ENCODE data around the gene HPCAL1. TPM values are rescaled to one million over a fixed set of nuclear protein-coding genes. Genes with fewer than 3 reads are reported as not detected.

The HPCAL1 gene
- total and polyA plus RNA-seq, 2 of the 4 experiments (the other 2 are of a cell fraction): 8.2 to 33.7 TPM

DNA sequence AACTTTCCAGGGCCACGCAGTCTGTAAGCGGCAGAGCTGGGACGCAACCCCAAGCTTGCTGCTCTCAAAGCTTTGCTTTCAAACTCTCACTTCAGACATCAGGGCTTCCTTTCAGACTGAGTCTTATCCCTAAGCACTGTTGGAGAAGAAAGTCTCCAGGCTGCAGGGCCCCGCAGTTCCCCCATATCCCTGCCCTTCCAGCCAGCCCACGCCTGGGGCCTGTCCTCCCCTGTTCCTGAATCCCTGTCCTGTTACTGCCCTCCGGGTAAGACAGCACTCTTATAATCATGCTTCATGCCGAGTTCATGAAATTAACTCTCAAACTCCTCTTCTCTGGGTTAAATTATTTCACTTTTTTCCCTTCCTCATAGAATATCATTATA lies 37.9 kb downstream of the HPCAL1 start:
- in situ Hi-C loops (cut with MboI; ENCODE audit: low sequenced_read_pairs): no loop called here
- Histone ChIP-seq H2AK5ac (ENCODE audit: low read depth, low read length) (no peak overlapping the region), H3K4ac (ENCODE audit: low read depth, low read length) (no peak overlapping the region), H3K79me1 (ENCODE audit: low read depth in 1 of 2, low read length in 2 of 2) (peaks cover 8 to 26% of the 10 kb centered on the region in 2 experiments), H3K14ac (replicated peaks; ENCODE audit: low read depth, low read length) (no peak overlapping the region), H4K5ac (ENCODE audit: low read depth, low read length) (no peak overlapping the region), H4K20me1 (ENCODE audit: insufficient read depth, low read length) (peaks cover 26% of the 10 kb centered on the region), H2AK9ac (replicated peaks; ENCODE audit: low read depth, low read length, poor library complexity) (no peak overlapping the region), H2BK20ac (ENCODE audit: low read depth, low read length) (no peak overlapping the region), H3K9ac (ENCODE audit: low read depth, low read length) (no peak overlapping the region), H3K18ac (ENCODE audit: low read depth, low read length) (no peak overlapping the region), H3K4me3 (ENCODE audit: insufficient read depth, low read depth, low read length) (no peak overlapping the region), H3K4me1 (ENCODE audit: control insufficient read depth, insufficient read depth, low read length) (peaks cover 4% of the 10 kb centered on the region), H3K9me3 (ENCODE audit: control insufficient read depth, insufficient read depth, low read length) (no peaks in the 10 kb centered on the region), H3K23ac (ENCODE audit: low read depth, low read length) (no peak overlapping the region), H3K36me3 (ENCODE audit: control insufficient read depth, insufficient read depth, low read length) (no peaks in the 10 kb centered on the region), H3K9me1 (ENCODE audit: insufficient read depth, low read length) (no peaks in the 10 kb centered on the region; the same call in 1 of the 2 replicates), H4K8ac (ENCODE audit: low read depth in 2 of 2, low read length in 2 of 2) (no peak overlapping the region), H2BK15ac (ENCODE audit: low read depth, low read length) (no peak overlapping the region), H3K27me3 (ENCODE audit: control insufficient read depth, insufficient read depth, low read length) (no peaks in the 10 kb centered on the region), H3K27ac (ENCODE audit: insufficient read depth, low read length) (no peak overlapping the region), H3K56ac (ENCODE audit: extremely low read depth, insufficient read depth, low read length) (no peak overlapping the region), H2BK120ac (ENCODE audit: low read depth, low read length) (no peak overlapping the region), H3K4me2 (ENCODE audit: low read depth, low read length) (no peak overlapping the region), H2BK5ac (ENCODE audit: low read depth, low read length, poor library complexity, severe bottlenecking) (no peak overlapping the region), H2AFZ (replicated peaks; ENCODE audit: low read length, poor library complexity) (no peak overlapping the region), H4K91ac (ENCODE audit: insufficient read depth, low read depth, low read length) (no peak overlapping the region)
- no TSS peak for BruUV-seq (replicated peaks)
- ChIA-PET CTCF (no interaction called here), POLR2A (ENCODE audit: unreplicated experiment) (no interaction called here)
- no peak for TF ChIP-seq BHLHE40 (IDR thresholded peaks at IDR 0.05; ENCODE audit: low read depth, low read length)
- TF ChIP-seq SMC3 (IDR thresholded peaks at IDR 0.05; ENCODE audit: low read depth, low read length): no peak
- TF ChIP-seq RCOR1 (IDR thresholded peaks at IDR 0.05; ENCODE audit: insufficient replicate concordance, low read length): no peak
- no peak for TF ChIP-seq MAZ (IDR thresholded peaks at IDR 0.05; ENCODE audit: borderline replicate concordance, low read depth, low read length)
- no peak for TF ChIP-seq MXI1 (IDR thresholded peaks at IDR 0.05; ENCODE audit: borderline replicate concordance, low read depth, low read length)
- TF ChIP-seq FOS (IDR thresholded peaks at IDR 0.05; ENCODE audit: low read depth, low read length): no peak
- no peak for TF ChIP-seq RFX5 (IDR thresholded peaks at IDR 0.05; ENCODE audit: low read depth, low read length)
- TF ChIP-seq, protein P1, sequence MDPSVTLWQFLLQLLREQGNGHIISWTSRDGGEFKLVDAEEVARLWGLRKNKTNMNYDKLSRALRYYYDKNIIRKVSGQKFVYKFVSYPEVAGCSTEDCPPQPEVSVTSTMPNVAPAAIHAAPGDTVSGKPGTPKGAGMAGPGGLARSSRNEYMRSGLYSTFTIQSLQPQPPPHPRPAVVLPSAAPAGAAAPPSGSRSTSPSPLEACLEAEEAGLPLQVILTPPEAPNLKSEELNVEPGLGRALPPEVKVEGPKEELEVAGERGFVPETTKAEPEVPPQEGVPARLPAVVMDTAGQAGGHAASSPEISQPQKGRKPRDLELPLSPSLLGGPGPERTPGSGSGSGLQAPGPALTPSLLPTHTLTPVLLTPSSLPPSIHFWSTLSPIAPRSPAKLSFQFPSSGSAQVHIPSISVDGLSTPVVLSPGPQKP (IDR thresholded peaks at IDR 0.05; ENCODE audit: borderline replicate concordance, low read depth, low read length): no peak
- TF ChIP-seq, protein P2, sequence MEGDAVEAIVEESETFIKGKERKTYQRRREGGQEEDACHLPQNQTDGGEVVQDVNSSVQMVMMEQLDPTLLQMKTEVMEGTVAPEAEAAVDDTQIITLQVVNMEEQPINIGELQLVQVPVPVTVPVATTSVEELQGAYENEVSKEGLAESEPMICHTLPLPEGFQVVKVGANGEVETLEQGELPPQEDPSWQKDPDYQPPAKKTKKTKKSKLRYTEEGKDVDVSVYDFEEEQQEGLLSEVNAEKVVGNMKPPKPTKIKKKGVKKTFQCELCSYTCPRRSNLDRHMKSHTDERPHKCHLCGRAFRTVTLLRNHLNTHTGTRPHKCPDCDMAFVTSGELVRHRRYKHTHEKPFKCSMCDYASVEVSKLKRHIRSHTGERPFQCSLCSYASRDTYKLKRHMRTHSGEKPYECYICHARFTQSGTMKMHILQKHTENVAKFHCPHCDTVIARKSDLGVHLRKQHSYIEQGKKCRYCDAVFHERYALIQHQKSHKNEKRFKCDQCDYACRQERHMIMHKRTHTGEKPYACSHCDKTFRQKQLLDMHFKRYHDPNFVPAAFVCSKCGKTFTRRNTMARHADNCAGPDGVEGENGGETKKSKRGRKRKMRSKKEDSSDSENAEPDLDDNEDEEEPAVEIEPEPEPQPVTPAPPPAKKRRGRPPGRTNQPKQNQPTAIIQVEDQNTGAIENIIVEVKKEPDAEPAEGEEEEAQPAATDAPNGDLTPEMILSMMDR (conservative IDR thresholded peaks at IDR 0.05; ENCODE audit: low read depth, low read length): no peak
- no peak for TF ChIP-seq RAD21 (IDR thresholded peaks at IDR 0.05; ENCODE audit: low read length)
- TF ChIP-seq, protein P3, sequence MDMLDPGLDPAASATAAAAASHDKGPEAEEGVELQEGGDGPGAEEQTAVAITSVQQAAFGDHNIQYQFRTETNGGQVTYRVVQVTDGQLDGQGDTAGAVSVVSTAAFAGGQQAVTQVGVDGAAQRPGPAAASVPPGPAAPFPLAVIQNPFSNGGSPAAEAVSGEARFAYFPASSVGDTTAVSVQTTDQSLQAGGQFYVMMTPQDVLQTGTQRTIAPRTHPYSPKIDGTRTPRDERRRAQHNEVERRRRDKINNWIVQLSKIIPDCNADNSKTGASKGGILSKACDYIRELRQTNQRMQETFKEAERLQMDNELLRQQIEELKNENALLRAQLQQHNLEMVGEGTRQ (IDR thresholded peaks at IDR 0.05; ENCODE audit: low read depth, low read length): no peak
- no peak for TF ChIP-seq POLR2A (IDR thresholded peaks at IDR 0.05; ENCODE audit: low read depth, low read length)
- no peak for TF ChIP-seq NFE2L2 (IDR thresholded peaks at IDR 0.05; ENCODE audit: low read depth, low read length)
- intact Hi-C loops (cut with micrococcal nuclease): no loop called here
- ATAC-seq (ENCODE audit: low read depth) (no peak), DNase-seq (no peak)
- dilution Hi-C loops (cut with HindIII; ENCODE audit: low sequenced_read_pairs, unreplicated experiment): no loop called here
- 50% methylated on average over 1 of the region's 7 CpGs; no CpG with 5 or more reads in 1 of the 2 experiments for WGBS, 2 experiments (ENCODE audit: extremely low coverage in 2 of 2, insufficient read length in 1 of 2)
